ENCODE data around the gene NMNAT3. TPM values are rescaled to one million over a fixed set of nuclear protein-coding genes. Genes with fewer than 3 reads are reported as not detected.

NMNAT3 gene
- total RNA-seq: 0.68 and 1.5 TPM in 2 replicates

GRCh38 chr3:139677388-139678155 lies at the start of gene NMNAT3:
NMNAT3 (minus strand) TSS chr3:139677972; CDS start chr3:139627724, 50,248 bp downstream.
- DNase-seq (ENCODE audit: extremely low read depth, low read depth, low spot score): no peak

GRCh38 chr3:139721370-139721769 lies 43.6 kb upstream of the NMNAT3 start:
- no peak for DNase-seq (ENCODE audit: extremely low read depth, low read depth, low spot score)

DNA sequence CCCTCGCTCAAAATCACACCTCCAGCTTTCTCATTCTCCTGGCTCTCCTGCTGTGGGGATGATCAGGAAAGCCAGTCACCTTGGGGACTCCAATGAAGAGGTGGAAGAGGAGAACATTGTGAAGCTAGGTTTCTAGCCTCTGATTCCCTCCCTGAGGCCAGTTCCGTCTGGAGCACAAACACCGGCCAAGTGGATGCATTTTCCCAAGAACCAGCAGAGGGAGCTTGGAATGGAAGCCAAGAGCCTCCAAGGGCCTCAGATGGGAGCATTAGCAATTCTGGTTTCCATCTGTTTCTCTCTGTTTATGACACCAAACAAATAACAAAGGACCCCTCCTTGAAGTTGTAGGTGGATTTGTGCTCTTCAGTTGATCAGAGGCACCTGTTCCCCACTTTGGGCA lies 40.6 kb upstream of the NMNAT3 start:
- no peak for DNase-seq (ENCODE audit: extremely low read depth, low read depth, low spot score)

DNA sequence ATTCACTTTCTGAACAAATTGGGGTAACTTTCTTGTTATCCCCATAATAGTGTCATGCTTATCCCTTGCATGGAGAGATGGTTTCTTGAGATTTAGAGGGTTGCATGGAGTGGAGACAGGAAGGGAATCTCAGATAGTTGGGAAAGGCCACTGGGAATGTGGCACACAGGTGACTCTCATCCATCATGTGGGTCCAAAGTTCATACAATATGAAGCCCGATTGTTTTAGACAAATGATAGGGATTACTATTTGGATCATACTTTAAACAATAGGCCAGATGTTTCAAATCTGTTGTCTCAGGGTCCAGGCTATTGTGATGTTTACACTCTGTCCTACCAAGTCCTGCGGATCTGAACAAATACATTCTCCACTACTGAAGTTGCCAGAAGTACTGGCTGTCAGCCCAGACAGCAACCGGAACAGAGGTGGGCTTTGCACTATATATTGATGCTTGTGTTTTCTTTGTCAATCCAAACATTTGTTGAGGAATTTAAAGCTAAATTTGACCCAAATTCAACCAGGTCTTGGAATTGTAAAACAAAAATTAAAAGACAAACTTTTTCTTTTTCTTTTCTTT lies 39.2 kb upstream of the NMNAT3 start:
- no peak for DNase-seq (ENCODE audit: extremely low read depth, low read depth, low spot score)

GRCh38 chr3:139715743-139716360 lies 38.1 kb upstream of the NMNAT3 start:
- DNase-seq (ENCODE audit: extremely low read depth, low read depth, low spot score): no peak

- no peak for DNase-seq (ENCODE audit: extremely low read depth, low read depth, low spot score)
Measured at GRCh38 chr3:139715166-139715565, 37.4 kb upstream of the NMNAT3 start.

- DNase-seq (ENCODE audit: extremely low read depth, low read depth, low spot score): no peak
Measured at GRCh38 chr3:139710212-139710611, 32.4 kb upstream of the NMNAT3 start.

GRCh38 chr3:139705631-139706030 lies 27.9 kb upstream of the NMNAT3 start:
- no peak for DNase-seq (ENCODE audit: extremely low read depth, low read depth, low spot score)

DNA sequence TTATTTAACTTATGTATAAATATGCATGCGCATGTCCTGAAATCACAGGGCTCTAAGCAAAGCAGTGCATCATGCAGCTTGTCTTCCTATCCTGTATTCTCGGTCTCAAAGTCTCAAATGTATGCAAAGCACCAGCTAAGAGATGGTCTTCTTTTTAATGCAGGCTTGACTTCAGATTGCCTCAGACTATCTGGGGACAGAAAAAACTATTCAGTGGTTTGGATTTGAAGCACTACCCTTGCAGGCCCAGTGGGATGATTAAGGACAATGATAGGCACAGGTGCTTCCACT lies 18.5 kb upstream of the NMNAT3 start:
- DNase-seq (ENCODE audit: extremely low read depth, low read depth, low spot score): no peak

GRCh38 chr3:139695426-139696313 lies 17.9 kb upstream of the NMNAT3 start:
- DNase-seq (ENCODE audit: extremely low read depth, low read depth, low spot score): no peak

DNA sequence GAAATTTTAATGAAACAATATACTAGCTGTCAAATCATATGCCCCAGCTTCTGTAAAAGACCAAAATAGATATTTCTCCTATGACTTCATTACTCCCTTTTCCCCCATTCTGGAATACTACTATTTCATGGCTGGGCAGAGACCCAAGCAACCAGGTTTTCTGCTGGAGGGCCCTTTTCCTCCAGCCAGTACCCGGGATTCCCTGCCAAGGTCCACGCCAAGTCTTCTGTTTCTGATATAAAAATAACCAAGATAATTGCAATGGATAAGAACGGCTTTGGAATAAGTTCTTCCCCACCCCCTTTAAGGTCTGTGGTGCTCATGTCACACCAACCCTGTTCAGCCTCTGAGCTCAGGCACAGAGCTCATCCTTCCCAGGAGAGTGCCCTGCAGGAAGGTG lies 17.2 kb upstream of the NMNAT3 start:
- no peak for DNase-seq (ENCODE audit: extremely low read depth, low read depth, low spot score)

DNA sequence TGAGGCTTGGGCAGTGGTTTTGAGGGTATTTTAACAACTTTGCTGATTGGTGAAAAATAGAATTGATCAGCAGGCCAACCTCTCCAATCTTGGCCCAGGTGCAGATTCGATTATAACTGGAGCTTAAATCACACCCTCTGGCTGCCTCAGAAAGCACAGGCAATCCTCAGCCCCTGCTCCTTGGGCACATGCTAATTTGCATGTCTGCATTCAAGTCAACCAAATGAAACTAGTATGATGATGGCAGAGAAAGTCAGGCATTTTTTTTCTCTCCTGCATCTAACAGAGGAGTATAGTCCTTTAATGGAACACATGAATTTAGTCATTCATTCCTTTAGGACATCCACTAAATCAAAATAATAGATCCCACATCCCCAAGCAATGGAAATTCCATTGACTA lies 16.8 kb upstream of the NMNAT3 start:
- DNase-seq (ENCODE audit: extremely low read depth, low read depth, low spot score): no peak

GRCh38 chr3:139691619-139692018 lies 13.8 kb upstream of the NMNAT3 start:
- no peak for DNase-seq (ENCODE audit: extremely low read depth, low read depth, low spot score)

GRCh38 chr3:139689708-139690228 lies 12.0 kb upstream of the NMNAT3 start:
- DNase-seq (ENCODE audit: extremely low read depth, low read depth, low spot score): no peak

DNA sequence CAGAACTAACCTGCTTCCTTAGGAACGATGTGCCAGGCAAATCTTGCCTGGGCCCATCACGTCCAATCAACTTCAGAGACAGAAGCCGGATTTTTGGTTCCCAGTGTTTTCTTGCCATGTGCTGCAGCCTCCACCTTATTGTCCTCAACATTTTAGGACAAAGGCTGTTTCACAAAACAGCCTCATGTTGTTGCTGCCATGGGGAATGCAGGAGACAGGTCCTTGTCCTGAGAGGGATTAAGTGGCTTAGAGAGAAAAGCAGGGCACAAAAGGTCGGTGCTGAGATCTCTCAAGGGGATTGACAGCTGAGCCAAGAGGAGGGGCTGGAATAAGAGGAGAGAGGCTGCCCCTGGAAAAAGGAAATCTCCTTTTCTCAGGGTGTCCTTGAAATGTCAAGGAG lies 11.3 kb upstream of the NMNAT3 start:
- no peak for DNase-seq (ENCODE audit: extremely low read depth, low read depth, low spot score)

GRCh38 chr3:139687431-139687830 lies 9.7 kb upstream of the NMNAT3 start:
- DNase-seq (ENCODE audit: extremely low read depth, low read depth, low spot score): no peak

DNA sequence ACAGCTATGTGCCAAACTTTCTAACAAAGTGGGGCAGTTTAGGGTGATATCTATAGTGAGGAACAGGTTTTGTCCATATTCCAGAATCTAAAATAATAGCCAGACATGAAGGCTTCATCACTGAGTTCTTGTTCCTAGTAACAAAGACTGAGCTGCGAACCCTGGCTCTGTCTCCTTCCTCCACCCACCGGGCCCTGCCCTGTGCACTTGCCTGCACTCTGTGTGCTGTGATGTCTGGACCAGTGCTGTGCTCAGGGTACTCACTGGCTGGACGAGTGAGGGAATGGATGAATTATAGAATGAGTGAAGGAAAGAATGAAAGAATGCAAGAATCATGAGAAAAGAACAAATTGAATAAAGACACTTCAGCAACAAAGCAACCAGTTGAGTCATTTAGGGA lies 8.9 kb upstream of the NMNAT3 start:
- DNase-seq (ENCODE audit: extremely low read depth, low read depth, low spot score): no peak

- no peak for DNase-seq (ENCODE audit: extremely low read depth, low read depth, low spot score)
Measured at GRCh38 chr3:139686206-139686605, 8.4 kb upstream of the NMNAT3 start.

DNA sequence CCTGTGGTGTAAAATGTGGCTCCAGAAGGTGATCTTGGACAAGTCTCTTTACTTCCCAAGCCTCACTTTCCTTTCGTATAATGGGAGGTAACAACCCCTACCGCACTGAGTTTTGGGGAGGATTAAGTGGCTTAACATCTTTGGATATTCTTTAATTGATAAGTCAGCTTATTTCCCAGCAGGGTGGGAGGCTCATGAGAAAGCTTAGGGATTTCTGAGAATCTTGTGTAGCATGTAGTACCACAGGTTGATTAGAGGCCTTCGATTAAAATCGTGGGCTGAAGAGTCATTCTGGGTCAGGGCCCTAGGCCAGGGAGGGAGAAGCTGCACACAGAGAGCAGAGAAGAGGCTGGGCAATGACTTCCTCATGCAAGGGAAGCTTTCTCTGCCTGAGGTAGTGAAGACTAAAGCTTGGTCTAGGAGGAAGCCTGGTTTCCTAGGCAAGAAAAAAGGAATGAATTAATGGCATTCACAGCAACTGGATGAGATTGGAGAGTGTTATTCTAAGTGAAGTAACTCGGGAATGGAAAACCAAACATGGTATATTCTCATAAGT lies 1.5 kb upstream of the NMNAT3 start:
- no peak for DNase-seq (ENCODE audit: extremely low read depth, low read depth, low spot score)

DNA sequence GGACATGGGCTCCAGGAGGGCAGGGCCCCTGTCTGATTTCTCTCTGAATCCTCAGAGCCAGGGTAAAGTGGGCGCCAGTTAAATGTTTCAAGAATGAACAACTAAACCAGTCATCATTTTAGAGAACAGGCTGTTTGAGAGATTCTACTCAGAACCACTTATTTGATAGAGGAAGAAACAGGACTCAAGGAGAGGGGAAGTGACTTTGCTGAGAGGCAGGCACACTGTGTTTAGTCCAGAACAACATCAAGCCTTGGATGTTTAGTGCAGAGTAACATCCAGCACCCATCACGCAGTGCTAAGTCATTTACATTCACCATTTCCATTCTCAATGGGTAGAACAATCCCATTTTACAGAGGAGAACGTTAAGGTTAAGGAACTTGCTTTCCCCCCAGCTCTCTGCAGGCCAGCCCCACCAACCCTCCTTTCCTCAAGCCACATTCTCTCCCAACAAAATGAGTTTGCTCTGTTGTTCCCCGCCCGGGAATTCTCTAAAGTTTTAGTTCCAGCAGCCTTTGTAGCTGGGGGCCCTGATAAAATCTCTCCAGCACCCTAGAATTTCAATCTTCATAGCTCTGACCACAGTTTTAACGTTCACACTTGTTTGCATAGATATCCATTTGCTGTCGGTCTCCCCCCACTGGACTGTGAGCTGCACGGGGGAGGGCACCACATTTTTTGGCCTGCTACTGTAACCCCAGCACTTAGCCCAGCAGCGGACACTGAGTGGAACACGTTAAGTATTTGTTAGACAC lies 962 bp downstream of the NMNAT3 start:
- DNase-seq (ENCODE audit: extremely low read depth, low read depth, low spot score): no peak

Measured in glomerular endothelial cell (primary cell).